K562 (cell line): ENCODE data around the gene HSD3B2. TPM values are rescaled to one million over a fixed set of nuclear protein-coding genes. Genes with fewer than 3 reads are reported as not detected.

Experiments
- ATAC-seq: fragments of 200-7000 bp; cut with Tn5 transposase; 3 replicates; pipeline ENCODE4 v1.9.1; 2020; ENCODE audit warnings: moderate library complexity
- BruUV-seq: library from RNA; stranded (reverse); fragments of 400-500 nt; replicated peaks from 2 replicates; lab custom pipeline; 2021; lab: Mats Ljungman, UMichigan
- CTCF ChIA-PET: fragments of 300-600 bp; formaldehyde crosslinking; extraction: SDS; loops from one replicate; lab custom pipeline; 2021; ENCODE audit warnings: low intra/inter-chr PET ratio; lab: Yijun Ruan, JAX
- POLR2A ChIA-PET: fragments of 300-600, 350-650 bp; sonication (Branson Sonifier 250); formaldehyde crosslinking; extraction: SDS; loops from one replicate; lab custom pipeline; 2021; ENCODE audit warnings: antibody characterized with exemption, inconsistent platforms; lab: Yijun Ruan, JAX
- DNase-seq, 4 experiments: peaks; one replicate each; pipeline versions ENCODE4 v3.0.0 to v3.0.0-alpha.2; 2011 to 2018; ENCODE audit warnings: low spot score in 3 of 4, mixed read lengths in 3 of 4; ENCODE audit errors: extremely low read depth in 1 of 4
- FAIRE-seq: peaks from 2 replicates; lab custom pipeline; 2011; peaks lifted over from hg19 to GRCh38; lab: Jason Lieb, UNC
- H2AFZ ChIP-seq: 2 replicates; pipeline ENCODE4 v1.6.0; 2011; ENCODE audit warnings: low read depth, low read length, control low read depth, inconsistent platforms
- H3K27ac ChIP-seq: fragments of 200-600 bp; 3 replicates; pipeline ENCODE4 v1.8.0; 2011; ENCODE audit warnings: low read depth, mild to moderate bottlenecking, control low read depth, inconsistent platforms, low read length, moderate library complexity, mixed read lengths; ENCODE audit errors: extremely low read depth
- H3K27me3 ChIP-seq, 2 experiments: fragments of 300-600 bp in 1 of 2; 2 replicates in 1 of 2; 3 replicates in 1 of 2; pipeline versions ENCODE4 v1.6.0 to v1.8.0; 2011; ENCODE audit warnings: inconsistent platforms in 2 of 2, low read length in 2 of 2, mild to moderate bottlenecking in 1 of 2, mixed read lengths in 1 of 2, moderate library complexity in 1 of 2; ENCODE audit not compliant: control insufficient read depth in 2 of 2, insufficient read depth in 2 of 2
- H3K36me3 ChIP-seq: fragments of 300-600 bp; 3 replicates; pipeline ENCODE4 v1.8.0; 2011; ENCODE audit warnings: mild to moderate bottlenecking, low read length, inconsistent platforms; ENCODE audit not compliant: control insufficient read depth, insufficient read depth
- H3K4me1 ChIP-seq, 2 experiments: fragments of 200-600 bp in 1 of 2; replicated peaks in 1 of 2; 2 replicates in 1 of 2; 3 replicates in 1 of 2; pipeline versions ENCODE4 v1.5.1 to v1.8.0; 2011; ENCODE audit warnings: inconsistent platforms in 2 of 2, low read length in 2 of 2, mild to moderate bottlenecking in 1 of 2, mixed read lengths in 1 of 2, moderate library complexity in 1 of 2; ENCODE audit not compliant: control insufficient read depth in 2 of 2, insufficient read depth in 2 of 2
- H3K4me2 ChIP-seq: 2 replicates; pipeline ENCODE4 v1.6.1; 2011; ENCODE audit warnings: low read length, control low read depth, inconsistent platforms, mixed read lengths; ENCODE audit not compliant: insufficient read depth
- H3K4me3 ChIP-seq: fragments of 200-600 bp; sonication (generic), shearing (Covaris generic); 2 replicates; pipeline ENCODE4 v1.5.1; 2016; ENCODE audit warnings: control low read depth, inconsistent platforms
- H3K79me2 ChIP-seq: fragments of 200-600 bp; 3 replicates; pipeline ENCODE4 v1.8.0; 2011; ENCODE audit warnings: low read length, inconsistent platforms; ENCODE audit not compliant: control insufficient read depth, insufficient read depth
- H3K9ac ChIP-seq, 2 experiments: 2 replicates each; pipeline versions ENCODE4 v1.6.0 to v1.6.1; 2011; ENCODE audit warnings: low read depth in 2 of 2, low read length in 2 of 2, control low read depth in 1 of 2, inconsistent platforms in 1 of 2, mild to moderate bottlenecking in 1 of 2, mixed read lengths in 1 of 2; ENCODE audit not compliant: insufficient read depth in 1 of 2
- H3K9me1 ChIP-seq: one replicate; pipeline ENCODE4 v1.6.0; 2011; ENCODE audit warnings: inconsistent platforms, mild to moderate bottlenecking, low read length, moderate library complexity; ENCODE audit not compliant: control insufficient read depth, insufficient read depth
- H3K9me3 ChIP-seq: replicated peaks from 2 replicates; pipeline ENCODE4 v1.5.1; 2011; ENCODE audit warnings: low read depth, low read length, inconsistent platforms; ENCODE audit not compliant: control insufficient read depth, insufficient read depth
- H4K20me1 ChIP-seq: replicated peaks from 2 replicates; pipeline ENCODE4 v1.6.1; 2011; ENCODE audit warnings: low read length, inconsistent platforms, mixed read lengths; ENCODE audit not compliant: control insufficient read depth, insufficient read depth
- FOXK1 ChIP-seq: sonication (generic); formaldehyde crosslinking; IDR thresholded peaks from 2 replicates; pipeline ENCODE4 v1.8.0; 2022; ENCODE audit warnings: missing genetic modification reagents, mild to moderate bottlenecking, borderline replicate concordance
- MED1 ChIP-seq: sonication (generic); formaldehyde crosslinking; IDR thresholded peaks from 2 replicates; pipeline ENCODE4 v1.8.1; 2023; ENCODE audit warnings: missing genetic modification reagents, borderline replicate concordance
- MLX ChIP-seq, 2 experiments: fragments of 450-650 bp in 1 of 2; sonication (generic) in 1 of 2; formaldehyde crosslinking; conservative IDR thresholded peaks; 2 replicates each; pipeline versions ENCODE4 v1.4.0 to v1.8.1; 2020 to 2022; ENCODE audit warnings: mild to moderate bottlenecking in 1 of 2, missing genetic modification reagents in 1 of 2
- PRPF4 ChIP-seq: fragments of 200-400 bp; formaldehyde crosslinking; IDR thresholded peaks from one replicate; pipeline ENCODE4 v1.6.1; 2017; ENCODE audit warnings: low read length, low read depth, mild to moderate bottlenecking; ENCODE audit not compliant: insufficient read depth, poor library complexity, severe bottlenecking
- RFX1 ChIP-seq: fragments of 450-650 bp; IDR thresholded peaks from 2 replicates; pipeline ENCODE4 v1.6.1; 2016; ENCODE audit warnings: mild to moderate bottlenecking, moderate library complexity
- ZNF280A ChIP-seq: fragments of 450-650 bp; IDR thresholded peaks from 2 replicates; pipeline ENCODE4 v1.6.1; 2018; ENCODE audit warnings: mild to moderate bottlenecking, low read depth; ENCODE audit not compliant: partially characterized antibody
- ZNF766 ChIP-seq: fragments of 200-800 bp; sonication (Bioruptor generic); conservative IDR thresholded peaks from 2 replicates; pipeline ENCODE4 v1.6.1; 2016; ENCODE audit warnings: missing genetic modification characterization, missing compliant biosample characterization
- WGBS: fragments of 100-300 bp; shearing (Covaris generic); methylation state at CpG from one replicate; pipeline ENCODE4 v1.1.6; 2016; ENCODE audit warnings: low coverage, mixed read lengths; ENCODE audit not compliant: insufficient coverage; ENCODE audit errors: missing lambda C conversion rate; 5-methylcytosine and 5-hydroxymethylcytosine counted together
- in situ Hi-C: fragments of 300-500 bp; cut with MboI; formaldehyde crosslinking; loops from 4 replicates; pipeline ENCODE4 v1.15.0; 2018; ENCODE audit warnings: inconsistent platforms, mixed read lengths
- intact Hi-C: fragments of 100-400 bp; cut with micrococcal nuclease; formaldehyde crosslinking; loops from 2 replicates; pipeline ENCODE4 v1.14.2; 2022
- polyA plus RNA-seq, 8 experiments: library from polyadenylated mRNA; depleted of rRNA in 4 of 8; stranded (reverse) in 5 of 8; unstranded in 3 of 8; fragments of >200 nt; fragmentation: Nextera tagmentation in 2 of 8; fragmentation: Illumina TruSeq in 1 of 8; extraction: Ambion mirVana in 2 of 8; extraction: Trizol in 1 of 8; gene quantifications; 2 replicates each; pipeline versions ENCODE4 v1.2.1 to v1.2.3, GENCODE V29; 2011 to 2014; ENCODE audit warnings: inconsistent platforms in 1 of 8, missing spikeins in 1 of 8
- total RNA-seq, 7 experiments: library from RNA; depleted of rRNA in 6 of 7; stranded (reverse); fragments of >200 nt in 6 of 7; fragmentation: Illumina TruSeq in 2 of 7; extraction: Trizol in 2 of 7; gene quantifications; 2 replicates each; pipeline versions ENCODE4 v1.2.1 to v1.2.3, GENCODE V29; 2011 to 2021; ENCODE audit warnings: low replicate concordance in 1 of 7

HSD3B2 gene
- total and polyA plus RNA-seq, 9 of the 15 experiments (the other 6 are each of a cell fraction or from before 2014, with no cell fraction given): 1.1 TPM; not detected in 8

- Histone ChIP-seq H3K4me1 (no peaks in the 10 kb centered on the region), H3K9ac (no peak overlapping the region), H3K27me3 (no peaks in the 10 kb centered on the region), H3K9me1 (no peaks in the 10 kb centered on the region), H3K79me2 (no peaks in the 10 kb centered on the region), H3K4me3 (no peak overlapping the region), H3K4me2 (no peak overlapping the region), H3K27ac (no peak overlapping the region), H3K9me3 (no peaks in the 10 kb centered on the region), H4K20me1 (no peaks in the 10 kb centered on the region), H2AFZ (no peak overlapping the region), H3K36me3 (no peaks in the 10 kb centered on the region)
- intact Hi-C loops: no loop called here
- ATAC-seq: no peak
- ChIA-PET CTCF (no interaction called here), POLR2A (no interaction called here)
- in situ Hi-C loops: no loop called here
- BruUV-seq: no TSS peak
- FAIRE-seq: no peak
- 0% methylated on average over 5 of the region's 5 CpGs for WGBS
- TF ChIP-seq ZNF766: no peak
- no peak for TF ChIP-seq MED1 (CRISPR knock-in tag)
- no peak for TF ChIP-seq RFX1
- TF ChIP-seq ZNF280A: no peak
- no peak for TF ChIP-seq FOXK1
- TF ChIP-seq MLX (CRISPR knock-in tag; conservative IDR thresholded peaks at IDR 0.05): no peak
- TF ChIP-seq PRPF4: no peak
- no peak for DNase-seq
These were observed 4.2 kb downstream of the HSD3B2 start for GRCh38 chr1:119419109-119419508.
